AG04450 (cell line): ENCODE data around the gene CLDN25. TPM values are rescaled to one million over a fixed set of nuclear protein-coding genes. Genes with fewer than 3 reads are reported as not detected.
A peak's percentile ranks its signal among the peaks of the same experiment; 100 is the strongest.
"Not testable (repeated sequence)": the region's sequence is repeated elsewhere in the genome, so short reads cannot be mapped to it uniquely, and the experiment has no call there.

Experiments used
- CTCF ChIA-PET: fragments of 300-600, 350-600 bp; formaldehyde crosslinking; extraction: SDS; loops from one replicate; lab custom pipeline; 2022; ENCODE audit warnings: antibody characterized with exemption, inconsistent platforms; lab: Charles Lee
- POLR2A ChIA-PET: fragments of 350-600 bp; formaldehyde crosslinking; extraction: SDS; loops from one replicate; lab custom pipeline; 2021; ENCODE audit warnings: antibody characterized with exemption, inconsistent platforms; lab: Yijun Ruan, JAX
- DNase-seq: peaks from one replicate; pipeline ENCODE4 v3.0.0-alpha.2; 2011; ENCODE audit warnings: low read depth, low spot score
- H3K27ac ChIP-seq: one replicate; pipeline ENCODE4 v1.5.1; 2012; ENCODE audit warnings: low read depth, low read length, control low read depth
- H3K27me3 ChIP-seq: one replicate; pipeline ENCODE4 v1.6.0; 2012; ENCODE audit warnings: low read length; ENCODE audit not compliant: control insufficient read depth, insufficient read depth
- H3K4me3 ChIP-seq: 2 replicates; pipeline ENCODE4 v1.5.1; 2011; ENCODE audit warnings: mild to moderate bottlenecking, low read depth, low read length, control low read depth
- H3K9me3 ChIP-seq: 2 replicates; pipeline ENCODE4 v1.5.1; 2012; ENCODE audit warnings: low read length; ENCODE audit not compliant: control insufficient read depth, insufficient read depth
- CTCF ChIP-seq: IDR thresholded peaks from 2 replicates; pipeline ENCODE4 v1.5.1; 2011; ENCODE audit warnings: low read depth, low read length, control low read depth, inconsistent platforms
- polyA plus RNA-seq: library from polyadenylated mRNA; depleted of rRNA; stranded (reverse); fragments of >200 nt; gene quantifications from 2 replicates; pipeline ENCODE4 v1.2.3, GENCODE V29; 2011

CLDN25 gene
- polyA plus RNA-seq, 1 experiment, result not detected

- TF ChIP-seq CTCF, result peak; percentile 92
- H3K27ac ChIP-seq, result peak within 1 kb of the TSS; percentile 63
- H3K4me3 ChIP-seq, result peak within 1 kb of the TSS; percentile 97
- ChIA-PET POLR2A (no interaction called here), CTCF (interaction anchor here (0.6 to 2.1 kb wide), 25 partner anchors 8 to 1493 kb away, joined by 3 to 14 read pairs (median 4); no protein-coding TSS in a partner anchor)
- no peaks in the 10 kb centered on the region; the same call in 1 of the 2 replicates for H3K9me3 ChIP-seq
- H3K27me3 ChIP-seq, result peaks cover 7% of the 10 kb centered on the region
- peak; percentile 93 for DNase-seq
Observed at GRCh38 chr11:113773416-113774173, 6.0 kb upstream of the CLDN25 start, which contains the start of gene ZW10. Gene ZW10 (minus strand): TSS chr11:113773692. CDS start chr11:113773666, 26 bp downstream.

- peaks cover 7% of the 10 kb centered on the region for H3K27me3 ChIP-seq
- H3K9me3 ChIP-seq, result no peaks in the 10 kb centered on the region; the same call in 1 of the 2 replicates
- ChIA-PET CTCF (interaction anchor here (0.6 to 2.1 kb wide), 11 partner anchors 8 to 221 kb away, joined by 3 to 14 read pairs (median 5); no protein-coding TSS in a partner anchor), POLR2A (no interaction called here)
- no peak for TF ChIP-seq CTCF
- no peak overlapping the region for H3K27ac ChIP-seq
- DNase-seq, result no peak
- peak overlapping the region; percentile 97 for H3K4me3 ChIP-seq
Observed at GRCh38 chr11:113774174-113774503, 5.5 kb upstream of the CLDN25 start.

DNA sequence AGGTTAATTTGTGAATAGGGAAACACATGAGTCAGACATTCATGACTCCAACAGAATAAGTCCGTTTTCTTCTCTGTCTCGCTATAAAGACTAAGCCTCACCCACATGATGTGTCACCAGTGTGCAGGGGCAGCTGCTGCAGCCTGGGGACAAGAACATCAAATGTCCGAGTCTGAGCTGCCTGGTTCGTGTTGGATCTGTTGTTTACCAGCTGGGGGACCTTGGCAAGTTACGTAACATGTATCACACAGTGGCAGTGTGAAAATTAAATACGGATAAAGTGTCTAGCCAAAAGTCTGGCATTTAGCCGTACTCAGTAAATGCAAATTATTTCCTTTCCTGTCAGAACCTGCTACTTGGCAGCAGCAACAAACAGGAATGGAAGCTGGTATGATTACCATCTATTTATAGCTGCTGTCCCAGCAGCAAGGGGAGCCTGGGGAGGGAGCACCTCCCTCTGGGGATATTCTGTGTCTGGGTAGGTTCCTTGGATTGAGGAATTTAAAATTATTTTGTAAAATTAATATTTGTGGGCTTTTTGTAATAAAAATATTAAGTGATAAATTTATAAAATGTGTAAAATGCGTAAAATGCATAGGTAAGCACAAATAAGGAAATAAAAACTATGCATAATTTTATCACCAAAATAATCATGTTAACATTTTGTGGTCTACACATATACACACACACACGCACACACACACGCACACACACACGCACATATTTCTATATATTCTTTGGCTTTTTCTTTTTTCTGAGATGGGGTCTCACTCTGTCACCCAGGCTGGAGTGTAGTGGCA lies 1.3 kb upstream of the CLDN25 start:
- DNase-seq, result no peak
- H3K27me3 ChIP-seq, result peaks cover 12% of the 10 kb centered on the region
- no peak for TF ChIP-seq CTCF
- no peak overlapping the region for H3K27ac ChIP-seq
- no peaks in the 10 kb centered on the region; the same call in 1 of the 2 replicates for H3K9me3 ChIP-seq
- ChIA-PET CTCF (no interaction called here), POLR2A (no interaction called here)
- H3K4me3 ChIP-seq, result no peak overlapping the region

DNA sequence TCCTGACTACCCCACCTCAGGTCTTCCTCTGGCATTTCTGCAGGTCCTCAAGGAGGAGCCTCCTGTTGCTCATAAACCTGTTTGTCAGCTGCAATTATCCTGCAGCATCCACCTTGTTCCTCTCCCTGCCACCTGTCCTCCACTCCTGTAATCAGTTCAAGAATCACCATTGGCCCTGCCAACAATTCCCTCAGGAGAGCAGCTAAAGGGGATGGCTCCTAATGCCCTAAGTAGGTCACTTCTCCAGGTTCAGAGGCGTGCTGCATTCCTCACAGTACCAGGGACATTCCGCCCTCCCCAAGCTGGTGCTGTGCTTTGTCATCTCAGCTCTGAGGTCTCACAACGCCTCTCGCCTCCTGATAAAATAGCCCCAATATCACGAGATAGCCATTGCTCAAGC lies 2.1 kb downstream of the CLDN25 start:
- no peak for DNase-seq
- no peak overlapping the region for H3K27ac ChIP-seq
- peaks cover 7% of the 10 kb centered on the region for H3K27me3 ChIP-seq
- H3K9me3 ChIP-seq, result no peaks in the 10 kb centered on the region
- POLR2A ChIA-PET, result no interaction called here
- no peak for TF ChIP-seq CTCF
- CTCF ChIA-PET, result interaction anchor here (1.6 to 1.9 kb wide), 2 partner anchors 8 to 15 kb away, joined by 9 to 10 read pairs; partner anchors contain the start of gene ZW10
- no peak overlapping the region for H3K4me3 ChIP-seq

DNA sequence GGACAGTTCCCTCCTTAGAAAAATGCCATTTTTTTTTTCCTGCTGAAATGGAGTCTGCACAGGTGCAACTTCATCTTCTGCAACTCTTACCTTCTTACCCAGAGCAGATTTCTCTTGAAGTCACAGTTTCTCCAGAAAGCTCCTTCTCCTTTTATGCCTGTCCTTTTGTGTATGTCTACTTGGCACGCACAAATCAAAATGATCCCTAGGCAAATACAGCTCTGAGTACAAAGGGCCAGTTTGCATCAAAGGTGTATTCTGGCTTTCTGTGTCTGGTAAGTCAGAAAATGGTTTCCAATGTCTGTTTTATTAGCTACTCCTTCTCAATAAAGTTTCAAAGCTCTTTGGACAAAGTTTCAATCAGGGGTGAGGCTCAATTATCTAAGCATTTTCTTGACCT lies 2.5 kb downstream of the CLDN25 start:
- CTCF ChIA-PET, result interaction anchor here (1.6 to 1.9 kb wide), 2 partner anchors 8 to 14 kb away, joined by 9 to 10 read pairs; partner anchors contain the start of gene ZW10
- TF ChIP-seq CTCF, result no peak
- no peak for DNase-seq
- Histone ChIP-seq H3K4me3 (no peak overlapping the region), H3K27me3 (peaks cover 7% of the 10 kb centered on the region), H3K9me3 (no peaks in the 10 kb centered on the region), H3K27ac (no peak overlapping the region)
- POLR2A ChIA-PET, result no interaction called here

- POLR2A ChIA-PET, result not testable (repeated sequence)
Observed at GRCh38 chr11:113789016-113789415, 9.4 kb downstream of the CLDN25 start.

More at GRCh38 chr11:113789016-113789415, 9.4 kb downstream of the CLDN25 start:
- CTCF ChIA-PET, result interaction anchor here (0.7 kb wide), 1 partner anchor 17 kb away, joined by 3 read pairs; no protein-coding TSS in a partner anchor
- DNase-seq, H3K27me3 ChIP-seq, H3K4me3 ChIP-seq, H3K27ac ChIP-seq, H3K9me3 ChIP-seq: not testable (repeated sequence)
